Ishikawa (cell line): ENCODE data around the gene ANAPC16.

Experiments used
- CEBPB ChIP-seq: IDR thresholded peaks from 2 replicates; pipeline ENCODE4 v1.6.1; 2012
- CREB1 ChIP-seq: IDR thresholded peaks from 2 replicates; pipeline ENCODE4 v1.6.1; 2012; ENCODE audit warnings: low read depth
- EP300 ChIP-seq: IDR thresholded peaks from 2 replicates; pipeline ENCODE4 v1.6.1; 2012; ENCODE audit warnings: borderline replicate concordance
- FOXM1 ChIP-seq: IDR thresholded peaks from 2 replicates; pipeline ENCODE4 v1.6.1; 2012; ENCODE audit warnings: low read depth, borderline replicate concordance
- NFIC ChIP-seq: IDR thresholded peaks from 2 replicates; pipeline ENCODE4 v1.6.1; 2012
- RAD21 ChIP-seq: IDR thresholded peaks from 2 replicates; pipeline ENCODE4 v1.6.1; 2012; ENCODE audit warnings: low read depth
- TAF1 ChIP-seq: IDR thresholded peaks from 2 replicates; pipeline ENCODE4 v1.6.1; 2012; ENCODE audit warnings: low read depth, mild to moderate bottlenecking
- TCF12 ChIP-seq: IDR thresholded peaks from 2 replicates; pipeline ENCODE4 v1.6.1; 2012; ENCODE audit warnings: low read depth
- TEAD4 ChIP-seq: IDR thresholded peaks from 2 replicates; pipeline ENCODE4 v1.6.1; 2012
- YY1 ChIP-seq: IDR thresholded peaks from 2 replicates; pipeline ENCODE4 v1.6.1; 2012; ENCODE audit warnings: low read depth
- TF ChIP-seq, protein P1 (sequence below): IDR thresholded peaks from 2 replicates; pipeline ENCODE4 v1.6.1; 2012; ENCODE audit warnings: low read depth, mild to moderate bottlenecking
- TF ChIP-seq, protein P2 (sequence below): IDR thresholded peaks from 2 replicates; pipeline ENCODE4 v1.6.1; 2012
- TF ChIP-seq, protein P3 (sequence below): IDR thresholded peaks from 2 replicates; pipeline ENCODE4 v1.6.1; 2012

- TF ChIP-seq RAD21, result no peak
- TF ChIP-seq, protein P1, sequence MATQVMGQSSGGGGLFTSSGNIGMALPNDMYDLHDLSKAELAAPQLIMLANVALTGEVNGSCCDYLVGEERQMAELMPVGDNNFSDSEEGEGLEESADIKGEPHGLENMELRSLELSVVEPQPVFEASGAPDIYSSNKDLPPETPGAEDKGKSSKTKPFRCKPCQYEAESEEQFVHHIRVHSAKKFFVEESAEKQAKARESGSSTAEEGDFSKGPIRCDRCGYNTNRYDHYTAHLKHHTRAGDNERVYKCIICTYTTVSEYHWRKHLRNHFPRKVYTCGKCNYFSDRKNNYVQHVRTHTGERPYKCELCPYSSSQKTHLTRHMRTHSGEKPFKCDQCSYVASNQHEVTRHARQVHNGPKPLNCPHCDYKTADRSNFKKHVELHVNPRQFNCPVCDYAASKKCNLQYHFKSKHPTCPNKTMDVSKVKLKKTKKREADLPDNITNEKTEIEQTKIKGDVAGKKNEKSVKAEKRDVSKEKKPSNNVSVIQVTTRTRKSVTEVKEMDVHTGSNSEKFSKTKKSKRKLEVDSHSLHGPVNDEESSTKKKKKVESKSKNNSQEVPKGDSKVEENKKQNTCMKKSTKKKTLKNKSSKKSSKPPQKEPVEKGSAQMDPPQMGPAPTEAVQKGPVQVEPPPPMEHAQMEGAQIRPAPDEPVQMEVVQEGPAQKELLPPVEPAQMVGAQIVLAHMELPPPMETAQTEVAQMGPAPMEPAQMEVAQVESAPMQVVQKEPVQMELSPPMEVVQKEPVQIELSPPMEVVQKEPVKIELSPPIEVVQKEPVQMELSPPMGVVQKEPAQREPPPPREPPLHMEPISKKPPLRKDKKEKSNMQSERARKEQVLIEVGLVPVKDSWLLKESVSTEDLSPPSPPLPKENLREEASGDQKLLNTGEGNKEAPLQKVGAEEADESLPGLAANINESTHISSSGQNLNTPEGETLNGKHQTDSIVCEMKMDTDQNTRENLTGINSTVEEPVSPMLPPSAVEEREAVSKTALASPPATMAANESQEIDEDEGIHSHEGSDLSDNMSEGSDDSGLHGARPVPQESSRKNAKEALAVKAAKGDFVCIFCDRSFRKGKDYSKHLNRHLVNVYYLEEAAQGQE, result no peak
- TF ChIP-seq YY1, result no peak
- TF ChIP-seq TAF1, result no peak
- TF ChIP-seq, protein P2, sequence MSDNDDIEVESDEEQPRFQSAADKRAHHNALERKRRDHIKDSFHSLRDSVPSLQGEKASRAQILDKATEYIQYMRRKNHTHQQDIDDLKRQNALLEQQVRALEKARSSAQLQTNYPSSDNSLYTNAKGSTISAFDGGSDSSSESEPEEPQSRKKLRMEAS, result no peak
- no peak for TF ChIP-seq CEBPB
- no peak for TF ChIP-seq EP300
- no peak for TF ChIP-seq TCF12
- no peak for TF ChIP-seq CREB1
- no peak for TF ChIP-seq FOXM1
- no peak for TF ChIP-seq NFIC
- no peak for TF ChIP-seq TEAD4
- TF ChIP-seq, protein P3, sequence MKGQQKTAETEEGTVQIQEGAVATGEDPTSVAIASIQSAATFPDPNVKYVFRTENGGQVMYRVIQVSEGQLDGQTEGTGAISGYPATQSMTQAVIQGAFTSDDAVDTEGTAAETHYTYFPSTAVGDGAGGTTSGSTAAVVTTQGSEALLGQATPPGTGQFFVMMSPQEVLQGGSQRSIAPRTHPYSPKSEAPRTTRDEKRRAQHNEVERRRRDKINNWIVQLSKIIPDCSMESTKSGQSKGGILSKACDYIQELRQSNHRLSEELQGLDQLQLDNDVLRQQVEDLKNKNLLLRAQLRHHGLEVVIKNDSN, result no peak
Observed at GRCh38 chr10:72220637-72221036, 4.8 kb downstream of the ANAPC16 start.
